H4 (cell line): ENCODE data around the gene RTF1. TPM values are rescaled to one million over a fixed set of nuclear protein-coding genes. Genes with fewer than 3 reads are reported as not detected.
"Not testable (repeated sequence)": the region's sequence is repeated elsewhere in the genome, so short reads cannot be mapped to it uniquely, and the experiment has no call there.

Experiments used
- DNase-seq: peaks from one replicate; pipeline ENCODE4 v3.0.0-alpha.2; 2015; ENCODE audit warnings: low spot score
- total RNA-seq: library from RNA; depleted of rRNA; stranded (reverse); fragments of >200 nt; shearing (Covaris generic); gene quantifications from 2 replicates; pipeline ENCODE4 v1.2.3, GENCODE V29; 2014; rRNA removed

RTF1 gene
- 9.4 and 15.1 TPM in 2 replicates for total RNA-seq

DNA sequence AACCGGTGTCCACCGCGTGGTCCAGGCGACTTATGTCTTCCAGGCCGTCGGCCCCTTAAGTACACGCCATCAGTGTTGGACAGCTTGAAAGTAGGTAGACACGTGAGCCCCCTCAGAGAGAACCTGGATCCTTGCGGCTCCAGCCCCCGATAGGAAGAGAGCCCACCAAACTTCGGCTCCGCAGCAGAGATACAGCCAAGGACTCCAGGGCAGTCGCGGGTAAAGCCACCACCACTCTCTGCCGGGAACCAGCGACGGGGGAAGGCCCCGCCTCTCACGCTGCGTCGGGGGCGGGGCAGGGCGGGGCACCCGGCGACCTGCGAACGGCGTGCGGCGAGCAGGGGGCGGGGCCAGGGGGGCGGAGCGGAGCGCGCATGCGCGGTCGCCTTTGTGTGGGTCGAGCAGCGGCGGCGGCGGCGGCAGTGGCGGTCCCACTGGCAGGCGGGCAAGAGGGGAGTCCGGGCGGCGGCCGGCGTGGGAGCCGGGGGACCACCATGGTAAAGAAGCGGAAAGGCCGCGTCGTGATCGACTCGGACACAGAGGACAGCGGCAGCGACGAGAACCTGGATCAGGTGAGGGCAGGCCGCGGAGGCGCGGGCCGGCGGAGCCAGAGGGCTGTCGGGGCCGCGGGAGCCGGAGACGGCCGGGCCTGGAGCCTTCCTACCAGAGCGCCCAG, at the start of gene RTF1:
TSS of gene RTF1 (plus strand) at position 354 of the 676 bp plus-strand sequence. CDS start at position 375, 21 bp downstream.
- DNase-seq = peak; percentile 69

DNA sequence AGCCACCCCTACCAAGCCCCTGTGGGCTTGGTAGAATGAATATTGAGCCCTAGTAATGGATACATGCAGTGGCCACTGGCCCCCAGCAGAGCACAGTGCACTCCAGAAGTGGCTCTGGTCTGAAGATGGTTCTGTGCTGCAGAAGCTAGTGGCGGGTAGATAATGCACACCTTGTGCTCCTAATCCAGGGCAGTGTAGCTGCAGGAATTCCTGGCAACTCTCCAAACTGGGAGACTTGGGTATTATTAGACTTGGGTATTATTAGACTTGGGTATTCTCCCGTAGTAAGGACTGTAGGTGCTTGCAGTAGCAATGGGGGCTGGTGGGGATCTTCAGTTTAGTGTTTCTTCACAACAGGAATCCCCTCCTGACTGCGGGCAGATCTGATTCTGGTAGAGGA, 49.5 kb upstream of the RTF1 start:
- no peak for DNase-seq

DNA sequence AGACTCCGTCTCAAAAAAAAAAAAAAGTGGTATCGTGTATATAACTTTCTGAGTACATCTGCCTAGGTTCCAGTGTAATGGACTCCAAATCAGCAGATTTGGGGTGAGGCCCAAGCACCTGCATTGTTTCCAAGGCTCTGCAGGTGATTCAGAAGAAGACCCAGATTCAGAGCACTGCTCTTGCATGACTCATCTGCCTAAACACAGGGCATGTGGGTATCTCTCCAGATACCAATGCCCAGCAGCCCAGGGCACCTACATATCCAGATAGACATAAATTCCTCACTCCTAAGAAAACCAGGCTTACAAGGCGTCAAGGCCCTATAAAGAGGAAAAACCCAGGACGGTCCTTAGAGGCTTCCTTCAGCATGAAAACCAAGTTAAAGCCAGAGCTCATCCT, 38.9 kb upstream of the RTF1 start:
- no peak for DNase-seq

DNA sequence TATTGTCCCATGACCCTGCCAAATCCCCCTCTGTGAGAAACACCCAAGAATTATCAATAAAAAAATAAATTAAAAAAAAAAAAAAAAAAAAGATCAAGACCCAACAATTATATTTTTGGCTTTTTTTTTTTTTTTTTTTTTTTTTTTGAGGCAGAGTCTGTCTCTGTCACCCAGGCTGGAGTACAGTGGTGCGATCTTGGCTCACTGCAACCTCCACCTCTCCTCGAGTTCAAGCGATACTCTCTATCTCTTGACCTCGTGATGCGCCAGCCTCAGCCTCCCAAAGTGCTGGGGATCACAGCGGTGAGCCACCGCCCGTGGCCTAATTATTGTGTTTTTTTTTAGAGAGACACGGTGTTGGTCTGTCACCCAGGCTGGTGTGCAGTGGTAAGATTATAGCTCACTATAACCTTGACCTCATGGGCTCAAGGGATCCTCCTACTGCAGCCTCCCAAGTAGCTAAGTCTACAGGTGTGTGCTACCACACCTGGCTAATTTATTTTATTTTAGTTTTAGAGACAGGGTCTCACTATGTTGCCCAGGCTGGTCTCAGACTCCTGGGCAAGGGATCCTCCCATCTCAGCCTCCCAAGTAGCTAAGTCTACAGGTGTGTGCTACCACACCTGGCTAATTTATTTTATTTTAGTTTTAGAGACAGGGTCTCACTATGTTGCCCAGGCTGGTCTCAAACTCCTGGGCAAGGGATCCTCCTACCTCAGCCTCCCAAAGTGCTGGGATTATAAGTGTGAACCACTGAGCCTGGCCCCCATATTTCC, 32.7 kb upstream of the RTF1 start:
- DNase-seq = not testable (repeated sequence)

DNA sequence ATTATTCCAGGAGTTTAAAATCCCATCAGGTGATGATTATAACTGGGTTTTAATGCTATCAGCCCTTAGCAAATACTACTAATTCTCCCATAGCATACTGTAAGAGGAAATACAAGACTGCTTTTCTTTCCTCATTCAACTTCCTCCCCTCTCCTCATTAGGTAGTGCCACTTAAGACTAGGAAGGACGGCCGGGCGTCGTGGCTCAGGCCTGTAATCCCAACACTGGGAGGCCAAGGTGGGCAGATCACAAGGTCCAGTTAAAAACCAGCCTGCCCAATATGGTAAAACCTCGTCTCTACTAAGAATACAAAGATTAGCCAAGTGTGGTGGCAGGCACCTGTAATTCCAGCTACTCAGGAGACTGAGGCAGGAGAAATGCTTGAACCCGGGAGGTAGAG, 29.2 kb upstream of the RTF1 start:
- no peak for DNase-seq

DNA sequence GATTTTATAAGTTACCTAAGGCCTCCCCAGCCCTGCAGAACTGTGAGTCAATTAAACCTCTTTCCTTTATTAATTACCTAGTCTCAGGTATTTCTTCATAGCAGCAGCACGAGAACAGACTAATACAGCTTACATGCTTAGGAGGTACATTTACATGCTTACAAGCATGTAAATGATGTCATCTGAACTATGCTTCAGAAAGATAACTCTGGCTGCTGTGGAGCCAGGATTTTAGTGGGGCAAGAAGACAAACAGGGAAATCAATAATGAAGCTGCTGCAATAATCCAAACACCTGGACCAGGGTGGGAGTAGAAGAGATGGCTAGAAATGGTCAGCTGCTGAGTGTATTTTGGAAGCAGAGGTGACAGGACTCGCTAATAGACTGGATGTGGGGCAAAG, 24.2 kb upstream of the RTF1 start:
- no peak for DNase-seq

DNA sequence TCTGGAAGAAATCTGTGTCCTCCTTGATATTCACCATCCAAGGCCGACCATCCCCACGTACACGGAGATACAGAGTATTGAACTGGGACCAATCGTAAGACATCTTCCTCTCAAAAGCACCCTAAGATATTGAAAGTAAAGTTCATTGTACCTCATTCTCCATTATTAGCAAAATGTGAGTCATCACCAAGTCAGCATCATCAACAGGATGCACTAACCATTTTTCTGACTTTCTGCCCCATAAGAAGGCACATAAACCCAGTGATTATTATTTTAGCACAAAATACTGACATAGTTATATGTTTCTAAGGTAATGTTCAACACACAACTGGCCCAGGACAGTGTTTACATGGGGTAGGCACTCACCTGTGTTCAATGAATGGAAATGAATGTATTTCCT, 22.0 kb upstream of the RTF1 start:
- no peak for DNase-seq

DNA sequence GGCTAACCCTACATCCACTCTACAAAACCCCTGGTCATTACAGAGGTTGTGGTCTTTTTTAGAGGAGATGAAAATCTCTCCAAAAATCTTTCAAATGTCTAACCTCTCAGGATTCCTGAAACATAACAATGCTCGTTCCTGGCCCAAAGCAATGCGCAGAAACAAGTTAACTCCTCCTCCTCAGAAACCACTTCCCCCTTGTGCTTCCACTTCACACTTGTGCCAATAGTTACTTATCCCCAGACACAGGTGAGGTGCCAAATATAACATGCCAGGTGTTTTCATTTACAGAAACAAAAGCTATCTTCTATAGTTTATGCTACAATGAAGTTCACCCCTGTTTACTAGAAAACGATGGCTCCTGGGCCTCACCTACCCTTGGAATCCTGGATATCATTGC, 20.8 kb upstream of the RTF1 start:
- no peak for DNase-seq

DNA sequence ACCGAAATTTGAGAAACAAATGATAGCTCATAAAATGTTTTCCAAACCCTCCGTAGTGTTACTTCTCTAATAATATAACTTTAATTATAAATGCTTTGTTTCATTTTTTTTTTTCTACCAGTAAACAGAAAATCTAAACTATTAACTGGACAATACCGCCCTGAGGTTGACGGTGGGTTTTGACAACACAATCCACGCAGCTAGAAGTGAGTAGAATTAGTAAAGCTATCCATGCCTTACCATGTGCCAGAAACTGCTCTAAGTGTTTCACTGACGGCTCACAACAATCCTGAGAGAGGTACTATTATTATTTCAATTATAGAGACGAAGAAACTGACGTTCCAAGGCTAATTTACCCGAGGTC, 15.0 kb upstream of the RTF1 start:
- no peak for DNase-seq

DNA sequence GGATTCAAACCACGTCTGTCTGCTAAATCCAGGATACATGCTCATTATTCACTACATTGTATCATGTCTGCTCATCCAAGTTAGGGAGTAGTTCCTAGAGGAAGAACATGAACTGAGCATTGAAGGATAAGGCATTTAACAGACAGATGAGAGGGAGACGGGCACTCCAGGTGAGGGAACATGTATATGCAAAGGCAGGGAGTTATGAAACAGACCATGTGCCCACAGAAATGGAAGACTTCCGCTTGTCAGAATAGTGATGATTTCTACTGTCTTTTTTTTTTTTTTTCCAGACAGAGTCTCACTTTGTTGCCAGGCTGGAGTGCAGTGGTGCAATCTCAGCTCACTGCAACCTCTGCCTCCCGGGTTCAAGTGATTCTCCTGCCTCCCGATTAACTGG, 9.6 kb upstream of the RTF1 start:
- DNase-seq = no peak

DNA sequence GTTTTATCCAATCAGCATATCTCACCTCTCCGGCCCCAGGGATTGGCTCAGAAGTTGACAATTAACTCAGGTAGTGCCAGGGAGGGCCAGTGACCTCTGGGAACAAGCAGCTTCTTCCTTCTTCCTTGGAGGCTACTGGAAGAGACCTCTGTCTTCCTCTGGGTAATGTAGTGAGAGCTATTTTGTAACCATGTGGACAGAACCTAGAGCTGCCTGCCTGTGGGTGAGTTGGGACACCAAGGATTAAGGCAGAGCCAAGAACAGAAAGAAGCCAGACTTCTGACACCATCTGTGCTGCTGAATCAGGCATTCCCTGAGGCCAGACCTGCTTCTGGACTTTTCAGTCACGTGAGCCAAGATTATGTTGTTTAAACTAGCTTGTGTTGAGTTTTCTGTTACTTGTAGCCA, 8.7 kb upstream of the RTF1 start:
- DNase-seq = peak; percentile 31

DNA sequence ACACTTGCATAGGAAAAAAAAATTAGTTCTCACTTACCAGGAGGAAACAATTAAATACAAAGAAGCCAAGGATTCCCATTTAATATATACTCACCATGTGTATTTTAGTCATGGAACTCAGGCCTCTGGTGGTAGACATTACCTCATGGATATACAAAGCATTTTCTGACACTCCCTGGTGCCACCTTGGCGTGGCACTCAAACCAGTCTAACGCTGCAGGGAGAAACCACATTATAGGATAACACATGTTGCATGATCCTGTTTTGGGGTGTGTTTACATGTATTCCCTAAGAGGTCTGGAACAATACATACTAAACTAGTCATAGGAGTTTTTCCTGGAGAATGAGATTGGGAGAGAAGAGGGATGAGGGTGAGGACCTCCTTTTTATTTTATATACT, 5.9 kb upstream of the RTF1 start:
- DNase-seq = no peak

DNA sequence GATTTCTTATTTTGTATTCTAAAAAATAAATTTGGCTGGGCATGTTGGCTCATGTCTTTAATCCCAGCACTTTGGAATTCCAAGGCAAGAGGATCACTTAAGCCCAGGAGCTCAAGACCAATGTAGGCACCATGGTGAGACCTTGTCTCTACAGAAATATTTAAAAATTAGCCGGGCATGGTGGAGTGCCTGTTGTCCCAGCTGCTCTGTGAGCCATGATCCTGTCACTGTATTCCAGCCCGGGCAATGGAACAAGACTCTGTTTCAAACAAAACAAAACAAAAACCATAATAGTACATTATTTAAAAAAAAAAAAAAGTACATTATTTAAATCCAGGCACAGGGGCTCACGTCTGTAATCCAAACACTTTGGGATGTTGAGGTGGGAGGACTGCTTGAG, 5.5 kb upstream of the RTF1 start:
- no peak for DNase-seq

DNA sequence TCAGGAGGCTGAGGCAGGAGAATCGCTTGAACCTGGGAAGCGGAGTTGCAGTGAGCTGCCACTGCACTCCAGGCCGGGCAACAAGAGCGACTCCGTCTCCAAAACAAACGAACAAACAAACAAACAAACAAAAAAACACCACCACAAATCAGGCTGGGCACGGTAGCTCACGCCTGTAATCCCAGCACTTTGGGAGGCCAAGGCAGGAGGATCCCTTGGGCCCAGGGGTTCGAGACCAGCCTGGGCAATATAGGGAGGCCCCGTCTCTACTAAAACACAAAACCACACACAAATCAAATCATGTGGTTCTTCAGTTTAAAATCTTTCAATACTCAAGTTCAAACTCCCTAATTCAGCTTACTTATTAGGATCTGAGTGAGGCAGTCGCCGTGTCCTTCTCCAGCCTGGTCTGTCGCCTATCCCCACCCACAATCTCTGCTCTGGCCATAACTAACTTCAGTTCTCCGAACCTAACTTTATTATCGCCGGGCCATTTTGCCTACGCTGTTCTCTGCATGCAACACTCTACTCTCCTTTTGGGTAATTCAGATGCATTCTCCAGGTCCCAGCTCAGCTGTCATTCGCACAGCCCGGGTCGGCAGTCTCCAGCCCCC, 660 bp upstream of the RTF1 start:
- no peak for DNase-seq

DNA sequence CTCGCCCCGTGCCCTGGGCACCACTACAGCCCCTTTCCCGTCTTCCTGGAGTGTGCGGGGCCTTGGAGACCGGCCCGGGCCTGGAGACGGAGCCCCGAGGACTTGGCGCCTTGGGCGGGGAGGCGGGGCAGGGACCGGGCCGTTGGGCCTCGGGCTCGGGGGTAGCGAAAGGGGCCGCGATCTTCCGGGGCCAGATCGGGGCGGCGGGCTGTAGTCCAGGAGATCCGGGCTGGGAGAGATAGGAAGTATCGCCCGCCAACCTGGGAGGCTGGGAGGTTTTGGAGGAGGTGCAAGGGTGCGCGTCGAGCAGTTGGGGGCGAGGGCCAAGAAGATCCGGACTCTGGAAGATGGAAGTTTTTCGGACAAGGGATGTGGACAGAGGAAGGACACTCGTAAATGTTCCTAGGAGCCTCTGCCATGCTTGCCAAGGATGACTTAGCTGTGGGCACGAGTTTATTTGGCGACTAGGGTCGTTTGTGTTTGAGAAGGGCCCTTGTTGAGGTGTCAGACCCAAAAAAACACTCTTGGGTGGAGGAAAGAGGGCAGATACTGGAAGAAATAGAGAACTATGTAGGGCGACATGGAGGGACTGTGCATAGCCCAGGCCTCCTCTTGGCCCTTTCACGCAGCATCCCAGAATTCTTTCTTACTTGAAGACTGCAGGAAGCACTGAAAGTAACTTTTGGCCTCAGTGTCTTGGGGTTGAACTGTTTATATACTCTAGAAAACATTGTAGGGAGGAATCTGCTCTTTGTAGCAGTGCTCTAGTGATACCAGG, 712 bp downstream of the RTF1 start:
- DNase-seq = no peak

DNA sequence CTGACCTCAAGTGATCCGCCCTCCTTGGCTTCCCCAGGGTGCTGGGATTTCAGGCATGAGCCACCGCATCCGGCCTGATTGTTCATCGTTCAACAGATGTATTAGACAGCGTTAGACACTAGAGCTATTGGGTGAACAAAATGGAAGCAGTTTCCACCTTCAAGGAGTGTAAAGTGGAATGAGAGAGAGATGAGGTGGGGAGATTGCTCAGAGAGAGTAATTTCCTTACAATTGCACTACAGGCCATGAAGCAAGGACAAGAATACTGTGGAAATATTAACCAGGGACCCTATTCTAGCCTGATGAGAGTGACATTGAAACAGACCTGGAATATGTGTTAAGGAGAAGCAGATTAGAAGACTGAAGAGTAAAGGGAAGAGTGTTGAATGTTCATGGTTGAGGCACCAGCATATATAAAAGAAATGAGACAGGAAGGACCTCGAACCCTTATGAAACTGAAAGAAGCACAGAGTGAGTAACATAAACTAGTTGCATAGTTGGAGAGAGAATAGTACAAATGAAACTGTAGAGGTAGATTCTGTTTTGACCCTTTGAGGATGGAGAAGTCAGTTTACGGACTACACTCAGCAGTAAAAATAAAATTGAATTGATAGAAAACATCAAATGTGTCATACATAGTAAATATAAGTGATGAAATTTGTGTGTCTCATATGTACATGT, 7.2 kb downstream of the RTF1 start:
- DNase-seq = no peak

DNA sequence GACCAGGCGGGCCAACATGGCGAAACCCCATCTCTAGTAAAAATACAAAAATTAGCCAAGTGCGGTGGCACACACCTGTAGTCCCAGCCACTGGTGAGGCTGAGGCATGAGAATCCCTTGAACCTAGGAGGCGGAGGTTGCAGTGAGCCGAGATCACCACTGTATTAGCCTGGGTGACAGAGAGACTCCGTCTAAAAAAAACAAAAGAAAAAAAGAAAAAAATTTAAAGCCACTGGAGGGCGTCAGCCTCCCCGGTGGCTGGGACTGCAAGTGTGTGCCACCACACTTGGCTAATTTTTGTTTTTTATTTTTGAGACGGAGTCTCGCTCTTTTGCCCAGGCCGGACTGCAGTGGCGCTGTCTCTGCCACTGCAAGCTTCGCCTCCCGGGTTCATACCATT, 7.9 kb downstream of the RTF1 start:
- no peak for DNase-seq

DNA sequence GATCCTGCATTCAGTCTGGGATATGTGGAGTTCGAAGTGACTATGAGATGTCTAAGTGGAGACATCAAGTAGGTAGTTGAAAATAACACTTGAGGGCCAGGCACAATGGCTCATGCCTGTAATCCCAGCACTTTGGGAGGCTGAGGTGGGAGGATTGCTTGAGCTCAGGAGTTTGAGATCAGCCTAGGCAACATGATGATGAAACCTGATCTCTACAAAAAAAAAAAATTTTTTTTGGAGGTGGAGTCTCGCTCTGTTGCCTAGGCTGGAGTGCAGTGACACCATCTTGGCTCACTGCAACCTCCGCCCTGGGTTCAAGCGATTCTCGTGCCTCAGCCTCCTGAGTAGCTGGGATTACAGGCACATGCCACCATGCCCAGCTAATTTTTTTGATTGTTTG, 9.0 kb downstream of the RTF1 start:
- DNase-seq = not testable (repeated sequence)

DNA sequence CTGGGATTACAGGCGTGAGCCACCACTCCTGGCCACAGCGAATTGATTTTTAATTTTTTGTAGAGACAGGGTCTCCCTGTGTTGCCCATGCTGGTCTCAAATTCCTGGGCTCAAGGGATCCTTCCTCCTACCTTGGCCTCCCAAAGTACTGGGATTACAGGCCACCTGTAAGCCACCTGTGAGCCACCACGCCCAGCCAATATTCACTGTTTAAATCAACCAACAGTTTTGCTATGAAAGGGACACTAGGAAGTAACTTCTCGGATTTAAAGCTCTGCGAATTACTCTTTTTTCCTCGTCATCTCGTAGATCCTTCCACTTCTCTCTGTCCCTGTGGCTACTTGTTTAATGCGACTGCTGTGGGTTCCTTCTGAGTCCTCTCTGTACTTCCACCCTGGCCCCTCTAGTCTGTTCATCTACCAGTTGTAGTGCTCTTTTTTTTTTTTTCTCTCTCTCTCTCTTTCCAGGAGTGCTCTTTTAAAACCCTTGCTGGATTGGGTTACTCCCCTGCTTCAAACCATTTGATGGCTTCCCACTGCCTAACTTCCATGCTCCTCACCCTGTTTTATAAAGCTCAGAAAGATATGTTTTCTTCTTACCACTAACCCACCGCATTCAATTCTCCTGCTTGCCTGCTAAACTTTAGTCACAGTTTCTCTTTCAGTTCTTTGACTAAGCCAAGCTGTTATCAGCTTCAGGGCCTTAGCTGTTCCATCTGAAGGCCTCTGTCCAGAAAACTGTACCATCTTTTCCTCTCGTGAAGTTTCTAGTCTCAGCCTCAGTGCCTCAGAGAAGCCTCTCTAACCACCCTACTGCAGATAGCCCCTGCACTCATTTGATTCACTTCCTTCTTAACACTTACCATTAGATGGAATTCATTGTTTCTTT, 12.4 kb downstream of the RTF1 start:
- no peak for DNase-seq

DNA sequence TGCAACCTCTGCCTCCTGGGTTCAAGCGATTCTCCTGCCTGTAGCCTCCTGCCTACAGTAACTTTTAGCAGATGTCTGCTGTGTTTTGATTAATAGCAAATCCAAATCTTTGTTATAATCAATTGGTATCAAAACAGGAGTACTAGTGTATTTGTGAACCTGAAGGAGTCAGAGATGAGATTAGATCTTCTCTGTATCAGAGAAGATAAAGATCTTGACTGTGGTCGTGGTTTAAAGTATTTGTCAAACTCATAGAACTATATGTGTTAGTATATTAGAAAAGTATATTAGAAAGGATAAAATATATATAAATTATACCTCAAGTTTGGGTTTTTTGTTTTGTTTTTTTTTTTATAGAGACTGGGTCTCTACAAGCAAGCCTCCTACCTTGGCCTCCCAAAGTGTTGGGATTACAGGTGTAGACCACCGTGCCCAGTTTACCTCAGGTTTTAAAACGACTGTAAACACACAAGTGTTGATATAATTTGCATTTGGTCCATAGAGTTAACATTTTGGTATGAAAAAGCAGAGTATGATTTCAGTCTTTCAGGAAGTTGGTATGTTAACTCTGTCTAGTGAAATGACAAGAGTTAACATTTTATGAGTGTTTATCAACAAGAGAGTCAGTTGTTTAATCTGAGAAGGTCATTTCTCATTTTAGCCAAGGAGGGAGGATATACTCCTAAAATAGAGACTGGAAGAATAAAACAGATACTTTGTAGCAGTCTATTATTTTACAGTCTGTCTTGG, 18.3 kb downstream of the RTF1 start:
- DNase-seq = no peak
